Measurements from ENCODE around the gene ABLIM2. TPM values are rescaled to one million over a fixed set of nuclear protein-coding genes. Genes with fewer than 3 reads are reported as not detected.

The ABLIM2 gene
- total RNA-seq = 0.14 and 0.23 TPM in 2 replicates

DNA sequence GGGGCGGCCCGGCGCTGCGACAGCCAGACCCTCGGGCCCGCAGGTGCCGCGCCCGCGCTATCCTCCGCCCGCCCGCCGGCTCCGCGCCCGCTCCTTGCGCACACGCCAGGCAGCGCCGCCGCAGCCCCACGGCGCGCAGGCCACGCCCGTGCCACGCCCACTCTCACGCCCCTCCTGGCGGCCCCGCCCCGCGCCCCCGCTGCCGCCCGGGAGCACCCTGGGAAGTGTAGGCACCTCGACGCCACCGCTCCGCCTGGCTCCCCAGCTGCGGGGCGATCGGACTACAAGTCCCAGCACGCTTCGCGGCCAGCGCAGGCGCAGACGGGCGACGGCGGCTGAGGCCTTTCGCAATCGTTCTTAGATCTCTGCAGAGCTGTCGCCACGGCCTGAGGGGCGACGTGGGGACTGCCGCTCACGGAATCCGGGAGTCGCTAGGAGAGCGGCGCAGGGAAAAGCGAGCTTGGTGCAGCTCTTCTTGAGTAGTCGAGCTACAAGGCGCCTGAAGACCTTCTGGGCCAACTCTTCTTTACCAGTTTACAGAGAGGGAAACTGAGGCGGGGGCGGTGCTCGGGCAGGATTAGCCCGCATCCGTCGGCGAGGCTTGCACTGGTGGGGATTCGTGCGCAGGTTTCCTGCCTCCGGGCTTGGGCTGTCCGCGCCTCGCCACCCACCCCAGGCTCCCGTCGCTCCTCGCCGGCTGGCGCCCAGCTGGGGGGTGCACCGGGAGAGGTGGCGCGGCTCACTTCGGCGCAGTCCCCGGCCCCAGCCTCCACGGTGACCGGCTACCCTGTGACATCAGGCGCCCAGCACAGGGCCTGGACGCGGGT is at the start of gene ABLIM2:
TSS of gene ABLIM2 (minus strand) at position 104 of the 827 bp plus-strand sequence. CDS start 124 bp downstream, outside the sequence.

DNA sequence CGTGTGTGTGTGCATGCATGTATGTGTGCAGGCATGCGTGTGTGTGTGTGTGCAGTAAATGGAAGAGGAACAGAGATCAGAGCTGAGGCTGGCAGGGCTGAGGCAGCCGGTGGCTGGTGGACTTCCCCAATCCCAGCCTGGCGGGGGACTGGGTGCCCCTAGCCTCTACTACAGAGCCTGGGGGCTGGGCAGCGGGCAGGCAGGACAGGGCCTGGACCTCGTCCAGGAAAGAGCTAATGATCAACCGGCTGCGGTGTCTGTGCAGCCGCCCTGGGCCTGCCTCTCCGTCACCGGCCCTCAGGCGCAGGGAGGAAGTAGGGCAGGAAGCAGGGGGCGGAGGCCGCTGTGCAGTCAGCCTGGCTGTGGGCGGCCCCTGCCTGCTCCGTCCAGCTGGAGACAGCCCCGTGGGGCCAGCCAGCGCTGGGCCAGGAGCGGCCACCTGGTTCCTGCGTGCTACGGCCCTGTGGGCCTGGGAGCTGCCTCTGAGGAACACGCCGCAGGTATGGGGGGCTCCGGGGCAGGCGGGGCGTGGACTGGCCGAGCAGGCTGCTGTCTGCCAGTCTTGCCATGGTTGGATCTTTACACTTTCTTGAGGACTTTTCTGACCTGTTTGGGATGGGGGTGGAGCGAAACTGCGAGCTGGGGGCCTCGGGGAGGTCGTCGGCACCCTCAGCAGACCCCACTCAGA is 40.4 kb upstream of the ABLIM2 start, which contains the start of gene SH3TC1:
TSS of gene SH3TC1 (plus strand) at position 385 of the 688 bp plus-strand sequence. CDS start 5,905 bp downstream, outside the sequence.

DNA sequence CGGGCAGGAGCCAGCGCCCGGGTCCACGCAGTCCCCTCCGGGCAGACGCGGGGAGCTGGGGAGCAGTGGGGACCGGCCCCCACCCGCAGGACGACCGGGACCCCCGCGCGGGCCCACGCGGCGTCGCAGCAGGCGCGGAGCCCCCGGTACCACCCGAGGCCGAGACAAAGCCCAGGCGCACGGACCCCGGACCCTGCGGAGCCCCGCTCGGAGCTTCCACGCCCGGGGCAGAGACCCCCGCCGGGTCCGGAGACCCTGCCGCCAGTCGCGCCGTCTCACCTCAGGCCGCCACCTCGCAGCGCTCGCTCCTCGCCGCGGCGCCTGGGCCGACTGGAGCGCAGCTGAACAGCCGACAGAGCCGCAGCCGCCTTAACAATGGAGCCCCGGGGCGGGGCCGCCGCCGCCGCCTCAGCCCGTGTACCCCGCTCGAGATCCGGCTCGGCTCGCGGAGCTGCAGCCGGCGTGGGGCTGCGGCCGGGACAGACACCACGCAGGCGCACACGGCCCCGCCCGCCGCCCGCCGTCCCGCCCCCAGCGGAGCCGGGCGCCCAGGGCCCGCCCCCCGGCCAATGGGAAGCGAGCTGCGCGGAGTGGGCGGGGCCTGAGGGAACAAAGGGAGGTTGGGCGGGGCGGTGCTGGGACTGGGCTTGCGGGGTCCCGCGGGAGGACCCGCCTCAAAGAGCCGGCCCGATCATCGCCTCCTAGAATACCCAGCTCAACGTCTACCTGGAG is 219.1 kb downstream of the ABLIM2 start, which contains the start of gene AFAP1:
TSS of gene AFAP1 (minus strand) at position 485 of the 732 bp plus-strand sequence. CDS start 67,783 bp downstream, outside the sequence.

Other genes starting within 250 kb of the ABLIM2 start
- 15.8 and 18.3 TPM in 2 replicates for gene AFAP1, start 219.0 kb downstream of the ABLIM2 start, total RNA-seq
- 36.3 and 37.0 TPM in 2 replicates for gene SH3TC1, start 40.5 kb upstream of the ABLIM2 start, total RNA-seq
- 0.71 and 0.84 TPM in 2 replicates for gene HTRA3, start 110.9 kb upstream of the ABLIM2 start, total RNA-seq